ENCODE measurements around the gene ANAPC15. TPM values are rescaled to one million over a fixed set of nuclear protein-coding genes. Genes with fewer than 3 reads are reported as not detected.

Gene ANAPC15
- total RNA-seq, 6 donors from 2014 or later, result 12.8 to 39.1 (median 29.5) TPM

DNA sequence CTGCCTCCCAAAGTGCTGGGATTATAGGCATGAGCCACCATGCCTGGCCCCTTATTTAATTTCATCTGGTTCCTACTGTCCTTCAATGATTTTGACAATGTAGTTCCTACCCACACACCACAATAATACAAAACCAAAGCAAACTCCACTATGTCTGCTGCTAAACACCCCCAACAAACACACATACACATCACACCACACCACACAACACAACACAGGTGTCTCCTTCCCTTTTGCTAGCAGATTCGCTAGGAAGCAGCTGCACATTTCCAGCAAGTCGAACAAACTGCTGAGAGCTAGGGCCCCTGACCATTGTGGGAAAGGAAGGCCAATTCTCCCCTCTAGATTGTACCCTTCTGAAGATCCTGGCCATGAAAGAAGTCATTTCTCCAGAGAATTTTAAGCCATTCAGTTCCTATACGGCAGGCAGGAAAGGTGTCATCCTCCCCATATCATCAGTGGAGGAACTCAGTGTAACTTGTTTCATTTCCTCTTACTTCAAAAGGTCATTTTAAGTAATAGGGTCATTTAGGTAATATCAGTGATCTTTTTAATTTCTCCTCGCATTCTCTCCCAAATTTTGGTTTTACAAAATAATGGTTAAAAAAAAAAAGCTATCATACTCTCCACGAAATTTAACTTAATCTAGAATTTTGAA lies 50.6 kb downstream of the ANAPC15 start:
- Histone ChIP-seq H3K4me3 (no peak overlapping the region), H3K4me1 (peaks cover 0 to 7% (median 6%) of the 10 kb centered on the region in 4 donors), H3K27ac (peak overlapping the region in 1 of 4 donors; percentile 18), H3K27me3 (no peaks in the 10 kb centered on the region), H3K9me3 (no peaks in the 10 kb centered on the region), H3K36me3 (peaks cover 0 to 18% (median 3%) of the 10 kb centered on the region in 4 donors)
- 80 to 88% methylated on average over 5 of the region's 5 CpGs for WGBS, 2 donors
- ATAC-seq (ENCODE audit: low FRiP score in 2 of 2), result no peak
- no peak for DNase-seq
- TF ChIP-seq, protein P1, sequence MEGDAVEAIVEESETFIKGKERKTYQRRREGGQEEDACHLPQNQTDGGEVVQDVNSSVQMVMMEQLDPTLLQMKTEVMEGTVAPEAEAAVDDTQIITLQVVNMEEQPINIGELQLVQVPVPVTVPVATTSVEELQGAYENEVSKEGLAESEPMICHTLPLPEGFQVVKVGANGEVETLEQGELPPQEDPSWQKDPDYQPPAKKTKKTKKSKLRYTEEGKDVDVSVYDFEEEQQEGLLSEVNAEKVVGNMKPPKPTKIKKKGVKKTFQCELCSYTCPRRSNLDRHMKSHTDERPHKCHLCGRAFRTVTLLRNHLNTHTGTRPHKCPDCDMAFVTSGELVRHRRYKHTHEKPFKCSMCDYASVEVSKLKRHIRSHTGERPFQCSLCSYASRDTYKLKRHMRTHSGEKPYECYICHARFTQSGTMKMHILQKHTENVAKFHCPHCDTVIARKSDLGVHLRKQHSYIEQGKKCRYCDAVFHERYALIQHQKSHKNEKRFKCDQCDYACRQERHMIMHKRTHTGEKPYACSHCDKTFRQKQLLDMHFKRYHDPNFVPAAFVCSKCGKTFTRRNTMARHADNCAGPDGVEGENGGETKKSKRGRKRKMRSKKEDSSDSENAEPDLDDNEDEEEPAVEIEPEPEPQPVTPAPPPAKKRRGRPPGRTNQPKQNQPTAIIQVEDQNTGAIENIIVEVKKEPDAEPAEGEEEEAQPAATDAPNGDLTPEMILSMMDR (IDR thresholded peaks at IDR 0.05), result no peak
- no peak for TF ChIP-seq EP300 (IDR thresholded peaks at IDR 0.05)
- no peak for TF ChIP-seq POLR2A (IDR thresholded peaks at IDR 0.05)
- no peak for TF ChIP-seq POLR2AphosphoS5 (IDR thresholded peaks at IDR 0.05)

Small RNAs within 50 kb of the gene (small RNA-seq; reads per million reads assigned to genes)
- 0 reads per million in 4 donors for gene MIR3165

Other genes starting within 250 kb of the ANAPC15 start
- not detected for gene DEFB131B, start 234.2 kb downstream of the ANAPC15 start, total RNA-seq
- gene XNDC1N, start 184.1 kb downstream of the ANAPC15 start, total RNA-seq, result 10 to 100 TPM in 1 of 6 donors, 1 to 10 TPM in 5; 5.6 to 14.7 (median 7.0) TPM
- 100 to 1,000 TPM in 1 of 6 donors, 10 to 100 TPM in 5; 16.0 to 112 (median 28.3) TPM for gene RNF121, start 183.6 kb downstream of the ANAPC15 start, total RNA-seq
- gene IL18BP, start 113.8 kb downstream of the ANAPC15 start, total RNA-seq, result 10 to 100 TPM in 4 of 6 donors, 1 to 10 TPM in 2; 4.6 to 45.1 (median 16.9) TPM
- gene NUMA1, start 32.2 kb downstream of the ANAPC15 start, total RNA-seq, result 100 to 1,000 TPM; 185 to 666 (median 241) TPM
- 10 to 100 TPM in 3 of 6 donors, 1 to 10 TPM in 3; 5.3 to 19.2 (median 10.3) TPM for gene LRRC51, start 31.8 kb downstream of the ANAPC15 start, total RNA-seq
- gene LAMTOR1, start 9.4 kb downstream of the ANAPC15 start, total RNA-seq, result 100 to 1,000 TPM in 4 of 6 donors, 10 to 100 TPM in 2; 86.0 to 162 (median 114) TPM
- under 1 TPM in 1 of 6 donors, not detected in 5; 0.30 TPM for gene TOMT, start 6.8 kb downstream of the ANAPC15 start, total RNA-seq
- 10 to 100 TPM in 2 of 6 donors, 1 to 10 TPM in 2, not detected in 2; 1.4 to 69.7 (median 9.5) TPM for gene FOLR3, start 23.0 kb upstream of the ANAPC15 start, total RNA-seq
- gene FOLR1, start 79.4 kb upstream of the ANAPC15 start, total RNA-seq, result 100 to 1,000 TPM; 132 to 523 (median 171) TPM
- gene FOLR2, start 104.1 kb upstream of the ANAPC15 start, total RNA-seq, result 10 to 100 TPM in 3 of 6 donors, 1 to 10 TPM in 3; 4.8 to 28.7 (median 12.8) TPM
- 100 to 1,000 TPM in 4 of 6 donors, 10 to 100 TPM in 2; 84.0 to 383 (median 180) TPM for gene INPPL1, start 112.1 kb upstream of the ANAPC15 start, total RNA-seq
- not detected for gene PHOX2A, start 131.5 kb upstream of the ANAPC15 start, total RNA-seq

All from upper lobe of left lung (tissue), 6 donors.